H1 (cell line): ENCODE data around the gene CUL9. TPM values are rescaled to one million over a fixed set of nuclear protein-coding genes. Genes with fewer than 3 reads are reported as not detected.

Experiments used
- CTCF ChIA-PET: fragments of 300-600 bp; sonication (Branson Sonifier 250); formaldehyde crosslinking; loops from one replicate; lab custom pipeline; 2021; ENCODE audit not compliant: partially characterized antibody; lab: Charles Lee
- POLR2A ChIA-PET: fragments of 300-600 bp; sonication (Branson Sonifier 250); formaldehyde crosslinking; loops from one replicate; lab custom pipeline; 2021; ENCODE audit warnings: inconsistent platforms; ENCODE audit not compliant: partially characterized antibody; lab: Charles Lee
- DNase-seq, 2 experiments: peaks; one replicate each; pipeline versions ENCODE4 v3.0.0 to v3.0.0-alpha.2; 2010 to 2022; ENCODE audit warnings: low spot score in 2 of 2, low read depth in 1 of 2, mixed read lengths in 1 of 2
- FAIRE-seq: peaks from 2 replicates; lab custom pipeline; 2011; peaks lifted over from hg19 to GRCh38; lab: Jason Lieb, UNC
- H2AFZ ChIP-seq: 2 replicates; pipeline ENCODE4 v1.8.1; 2012; ENCODE audit warnings: low read length, inconsistent platforms
- H2AK5ac ChIP-seq: 2 replicates; pipeline ENCODE4 v1.6.1; 2013; ENCODE audit warnings: low read depth, low read length
- H2BK120ac ChIP-seq: replicated peaks from 2 replicates; pipeline ENCODE3; 2013; ENCODE audit warnings: low read depth, low read length, inconsistent platforms
- H2BK12ac ChIP-seq: 2 replicates; pipeline ENCODE4 v1.6.1; 2013; ENCODE audit warnings: low read depth, low read length
- H2BK15ac ChIP-seq: 2 replicates; pipeline ENCODE4 v1.6.1; 2013; ENCODE audit warnings: low read length
- H2BK20ac ChIP-seq: 2 replicates; pipeline ENCODE4 v1.6.1; 2013; ENCODE audit warnings: low read length
- H2BK5ac ChIP-seq: 2 replicates; pipeline ENCODE4 v1.6.1; 2013; ENCODE audit warnings: low read depth, low read length
- H3K14ac ChIP-seq: 2 replicates; pipeline ENCODE4 v1.6.1; 2013; ENCODE audit warnings: inconsistent platforms; ENCODE audit not compliant: insufficient read length
- H3K18ac ChIP-seq: 2 replicates; pipeline ENCODE4 v1.6.1; 2013; ENCODE audit warnings: low read length; ENCODE audit errors: extremely low read depth
- H3K23ac ChIP-seq: 2 replicates; pipeline ENCODE4 v1.6.1; 2013; ENCODE audit warnings: inconsistent platforms; ENCODE audit not compliant: insufficient read length
- H3K23me2 ChIP-seq: 2 replicates; pipeline ENCODE4 v1.6.1; 2013; ENCODE audit warnings: low read depth, low read length
- H3K27ac ChIP-seq: 2 replicates; pipeline ENCODE4 v1.6.1; 2011; ENCODE audit warnings: low read depth, low read length, inconsistent platforms
- H3K27me3 ChIP-seq, 4 experiments: replicated peaks in 1 of 4; 1 replicate in 1 of 4; 2 replicates in 3 of 4; pipeline versions ENCODE4 v1.6.1 to v1.8.1; 2011 to 2013; ENCODE audit warnings: low read length in 3 of 4, mild to moderate bottlenecking in 3 of 4, inconsistent platforms in 2 of 4, mixed read lengths in 2 of 4, moderate library complexity in 1 of 4; ENCODE audit not compliant: control insufficient read depth in 3 of 4, insufficient read depth in 3 of 4; ENCODE audit errors: extremely low read depth in 1 of 4
- H3K36me3 ChIP-seq, 4 experiments: 2 replicates each; pipeline versions ENCODE4 v1.6.1 to v1.8.1; 2011 to 2013; ENCODE audit warnings: mild to moderate bottlenecking in 4 of 4, low read length in 3 of 4, moderate library complexity in 2 of 4, control low read depth in 1 of 4, inconsistent platforms in 1 of 4; ENCODE audit not compliant: insufficient read depth in 4 of 4, control insufficient read depth in 2 of 4
- H3K4ac ChIP-seq: replicated peaks from 2 replicates; pipeline ENCODE3; 2013; ENCODE audit warnings: low read length, low read depth, mixed read lengths, inconsistent platforms; ENCODE audit not compliant: insufficient read length
- H3K4me1 ChIP-seq, 4 experiments: replicated peaks in 1 of 4; 1 replicate in 1 of 4; 2 replicates in 3 of 4; pipeline versions ENCODE4 v1.6.1 to v1.8.1; 2011 to 2013; ENCODE audit warnings: low read length in 3 of 4, inconsistent platforms in 2 of 4, mixed read lengths in 1 of 4; ENCODE audit not compliant: insufficient read depth in 4 of 4, control insufficient read depth in 3 of 4
- H3K4me2 ChIP-seq, 2 experiments: 2 replicates each; pipeline versions ENCODE4 v1.6.1 to v1.8.1; 2011 to 2013; ENCODE audit warnings: low read depth in 2 of 2, low read length in 2 of 2, control low read depth in 1 of 2, inconsistent platforms in 1 of 2, mild to moderate bottlenecking in 1 of 2; ENCODE audit not compliant: insufficient read depth in 1 of 2
- H3K4me3 ChIP-seq, 4 experiments: fragments of 200-600, 300-600 bp in 1 of 4; sonication (generic), shearing (Covaris generic), sonication (Bioruptor Twin) in 1 of 4; 2 replicates each; pipeline versions ENCODE4 v1.5.1 to v1.8.1; 2011 to 2016; ENCODE audit warnings: low read length in 4 of 4, low read depth in 3 of 4, control low read depth in 2 of 4, inconsistent platforms in 2 of 4, mild to moderate bottlenecking in 2 of 4, mixed read lengths in 1 of 4, moderate library complexity in 1 of 4; ENCODE audit not compliant: insufficient read depth in 2 of 4; ENCODE audit errors: extremely low read depth in 1 of 4
- H3K56ac ChIP-seq: replicated peaks from 2 replicates; pipeline ENCODE3; 2013; ENCODE audit warnings: low read depth, mild to moderate bottlenecking, mixed read lengths, low read length, inconsistent platforms; ENCODE audit not compliant: insufficient read length
- H3K79me1 ChIP-seq: 2 replicates; pipeline ENCODE4 v1.6.1; 2013; ENCODE audit warnings: low read depth, low read length, control low read depth
- H3K79me2 ChIP-seq, 2 experiments: 2 replicates each; pipeline versions ENCODE4 v1.6.1 to v1.8.1; 2012 to 2013; ENCODE audit warnings: low read length in 2 of 2, mild to moderate bottlenecking in 2 of 2, inconsistent platforms in 1 of 2; ENCODE audit not compliant: insufficient read depth in 2 of 2, control insufficient read depth in 1 of 2
- H3K9ac ChIP-seq, 4 experiments: replicated peaks in 1 of 4; 1 replicate in 1 of 4; 2 replicates in 3 of 4; pipeline versions ENCODE4 v1.6.1 to v1.8.1; 2011 to 2013; ENCODE audit warnings: low read depth in 3 of 4, low read length in 3 of 4, control low read depth in 2 of 4, mild to moderate bottlenecking in 2 of 4, moderate library complexity in 2 of 4, inconsistent platforms in 1 of 4; ENCODE audit errors: extremely low read depth in 1 of 4
- H3K9me3 ChIP-seq, 2 experiments: 2 replicates each; pipeline versions ENCODE4 v1.6.1 to v1.8.1; 2012 to 2013; ENCODE audit warnings: mild to moderate bottlenecking in 2 of 2, moderate library complexity in 2 of 2, control low read depth in 1 of 2, inconsistent platforms in 1 of 2, low read depth in 1 of 2, low read length in 1 of 2, mixed read lengths in 1 of 2; ENCODE audit not compliant: insufficient read depth in 2 of 2
- H4K20me1 ChIP-seq, 2 experiments: replicated peaks in 1 of 2; 2 replicates each; pipeline versions ENCODE3 to v1.8.1; 2011 to 2013; ENCODE audit warnings: inconsistent platforms in 2 of 2, low read length in 2 of 2, mild to moderate bottlenecking in 1 of 2; ENCODE audit not compliant: insufficient read depth in 2 of 2, control insufficient read depth in 1 of 2
- H4K5ac ChIP-seq: 2 replicates; pipeline ENCODE4 v1.6.1; 2013; ENCODE audit warnings: low read length, low read depth, mixed read lengths, inconsistent platforms; ENCODE audit not compliant: insufficient read length
- H4K8ac ChIP-seq: 2 replicates; pipeline ENCODE4 v1.8.0; 2013; ENCODE audit warnings: mild to moderate bottlenecking, moderate library complexity, low read length, inconsistent platforms; ENCODE audit not compliant: insufficient read depth; ENCODE audit errors: extremely low read depth
- H4K91ac ChIP-seq: replicated peaks from 2 replicates; pipeline ENCODE3; 2013; ENCODE audit warnings: low read length, mixed read lengths, inconsistent platforms; ENCODE audit not compliant: insufficient read length
- CBX5 ChIP-seq: fragments of 300-800, 300-1000 bp; sonication (generic); IDR thresholded peaks from 2 replicates; pipeline ENCODE4 v1.7.1; 2016; ENCODE audit warnings: antibody characterized with exemption, low read length, low read depth
- CREB1 ChIP-seq: IDR thresholded peaks from 2 replicates; pipeline ENCODE4 v1.6.1; 2012; ENCODE audit warnings: inconsistent platforms
- JUN ChIP-seq: IDR thresholded peaks from 2 replicates; pipeline ENCODE4 v1.6.1; 2011; ENCODE audit warnings: low read depth, mild to moderate bottlenecking, improper control_type of control experiment, low read length
- JUND ChIP-seq: IDR thresholded peaks from 2 replicates; pipeline ENCODE4 v1.6.1; 2011; ENCODE audit warnings: mild to moderate bottlenecking, improper control_type of control experiment, low read length
- POLR2AphosphoS5 ChIP-seq: IDR thresholded peaks from 2 replicates; pipeline ENCODE4 v1.6.1; 2011; ENCODE audit warnings: low read depth, low read length
- WGBS, 2 experiments: shearing (Covaris generic) in 1 of 2; methylation state at CpG; one replicate each; pipeline versions ENCODE4 v1.1.6 to v1.1.7; 2013 to 2015; ENCODE audit warnings: low lambda C conversion rate in 2 of 2, mixed read lengths in 2 of 2, inconsistent platforms in 1 of 2, low coverage in 1 of 2, missing lambda C conversion rate in 1 of 2; ENCODE audit not compliant: insufficient replicate concordance in 2 of 2, insufficient coverage in 1 of 2, insufficient read length in 1 of 2; ENCODE audit errors: extremely low coverage in 1 of 2, missing lambda C conversion rate in 1 of 2; 5-methylcytosine and 5-hydroxymethylcytosine counted together
- polyA plus RNA-seq, 7 experiments: library from polyadenylated mRNA; depleted of rRNA in 3 of 7; stranded (reverse) in 5 of 7; unstranded in 2 of 7; fragments of >200 nt in 5 of 7; fragments of 200-250 nt in 2 of 7; gene quantifications; 1 replicate in 5 of 7; 2 replicates in 1 of 7; 4 replicates in 1 of 7; pipeline versions ENCODE4 v1.2.1 to v1.2.3, GENCODE V29; 2011 to 2013; ENCODE audit warnings: missing spikeins in 2 of 7, mixed read lengths in 2 of 7
- total RNA-seq: library from RNA; stranded (reverse); fragmentation: NEBNext Ultra II Directional; extraction: Animal tissue kit (Norgen Biotek cat#: 25700); gene quantifications from 2 replicates; pipeline ENCODE4 v1.2.1, GENCODE V29; 2021
- TF ChIP-seq, protein P1 (sequence below), 3 experiments: IDR thresholded peaks; 1 replicate in 2 of 3; 2 replicates in 1 of 3; pipeline versions ENCODE4 v1.5.1 to v1.6.1; 2011; ENCODE audit warnings: low read length in 3 of 3, mild to moderate bottlenecking in 3 of 3, inconsistent platforms in 2 of 3, low read depth in 1 of 3, moderate library complexity in 1 of 3; ENCODE audit not compliant: insufficient read depth in 1 of 3; ENCODE audit errors: control extremely low read depth in 1 of 3
- TF ChIP-seq, protein P2 (sequence below): IDR thresholded peaks from 2 replicates; pipeline ENCODE4 v1.6.1; 2012; ENCODE audit warnings: inconsistent platforms

CUL9 gene
- total and polyA plus RNA-seq, 2 of the 8 experiments (the other 6 are each of a cell fraction or from before 2014, with no cell fraction given), result 7.7 to 9.8 TPM

DNA sequence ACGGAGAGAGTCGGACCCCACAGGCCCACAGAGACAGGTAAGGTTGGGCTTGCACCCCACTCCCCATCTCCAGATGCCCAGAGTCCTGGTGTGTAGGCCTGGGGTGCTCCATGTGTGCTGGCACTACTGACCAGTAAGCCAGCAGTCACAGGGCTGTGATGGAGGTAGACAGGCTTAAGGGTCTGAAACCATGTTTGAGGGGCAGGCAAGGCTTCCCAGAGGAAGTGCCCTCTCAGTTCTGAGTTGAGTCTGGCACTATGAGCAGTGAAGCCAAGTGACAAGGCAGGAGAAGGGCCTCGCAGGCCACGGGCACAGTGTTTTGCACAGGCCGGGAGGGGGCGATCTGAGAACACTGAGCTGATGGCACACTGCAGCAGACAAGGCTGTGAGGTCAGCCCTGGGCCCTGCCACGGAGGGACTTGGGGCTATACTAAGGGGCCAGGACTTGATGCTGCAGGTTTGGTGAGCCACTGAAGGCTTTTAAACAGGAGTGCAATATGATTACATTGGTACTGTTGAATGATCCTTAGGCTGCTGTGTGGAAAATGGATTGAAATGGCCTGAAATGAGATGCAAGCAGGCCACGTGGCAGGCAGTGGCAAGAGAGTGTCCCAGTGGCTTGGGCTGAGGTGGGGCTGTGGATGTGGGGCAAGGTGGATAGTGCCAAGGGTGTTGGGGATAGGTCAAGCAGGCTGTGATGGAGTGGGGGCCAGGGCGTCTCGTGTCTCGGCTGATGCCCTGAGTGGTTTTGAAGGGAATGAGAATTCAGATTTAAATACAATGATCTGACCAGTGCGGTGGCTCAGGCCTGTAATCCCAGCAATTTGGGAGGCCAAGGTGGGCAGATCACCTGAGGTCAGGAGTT is 81.5 kb downstream of the CUL9 start:
- WGBS, 2 experiments, result 65% methylated on average over 12 of the region's 12 CpGs; no CpG with 5 or more reads in 1 of the 2 experiments
- POLR2A ChIA-PET, result interaction anchor here (0.9 kb wide), 1 partner anchor 86 kb away, joined by 3 read pairs; no protein-coding TSS in a partner anchor
- TF ChIP-seq JUND (peak; percentile 46; the same call in 1 of the 2 replicates), JUN (0 out of 2 replicates have a peak, but pooled peaks have one; percentile 29), POLR2AphosphoS5 (no peak), CBX5 (no peak), CREB1 (peak; percentile 53)
- TF ChIP-seq, protein P1, sequence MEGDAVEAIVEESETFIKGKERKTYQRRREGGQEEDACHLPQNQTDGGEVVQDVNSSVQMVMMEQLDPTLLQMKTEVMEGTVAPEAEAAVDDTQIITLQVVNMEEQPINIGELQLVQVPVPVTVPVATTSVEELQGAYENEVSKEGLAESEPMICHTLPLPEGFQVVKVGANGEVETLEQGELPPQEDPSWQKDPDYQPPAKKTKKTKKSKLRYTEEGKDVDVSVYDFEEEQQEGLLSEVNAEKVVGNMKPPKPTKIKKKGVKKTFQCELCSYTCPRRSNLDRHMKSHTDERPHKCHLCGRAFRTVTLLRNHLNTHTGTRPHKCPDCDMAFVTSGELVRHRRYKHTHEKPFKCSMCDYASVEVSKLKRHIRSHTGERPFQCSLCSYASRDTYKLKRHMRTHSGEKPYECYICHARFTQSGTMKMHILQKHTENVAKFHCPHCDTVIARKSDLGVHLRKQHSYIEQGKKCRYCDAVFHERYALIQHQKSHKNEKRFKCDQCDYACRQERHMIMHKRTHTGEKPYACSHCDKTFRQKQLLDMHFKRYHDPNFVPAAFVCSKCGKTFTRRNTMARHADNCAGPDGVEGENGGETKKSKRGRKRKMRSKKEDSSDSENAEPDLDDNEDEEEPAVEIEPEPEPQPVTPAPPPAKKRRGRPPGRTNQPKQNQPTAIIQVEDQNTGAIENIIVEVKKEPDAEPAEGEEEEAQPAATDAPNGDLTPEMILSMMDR (IDR thresholded peaks at IDR 0.05; ENCODE audit: control extremely low read depth in 1 of 3, insufficient read depth in 1 of 3, low read depth in 1 of 3, low read length in 3 of 3), result peak in 2 of 3 experiments; percentile 91 to 98; a peak in 3 of 4 replicates
- TF ChIP-seq, protein P2, sequence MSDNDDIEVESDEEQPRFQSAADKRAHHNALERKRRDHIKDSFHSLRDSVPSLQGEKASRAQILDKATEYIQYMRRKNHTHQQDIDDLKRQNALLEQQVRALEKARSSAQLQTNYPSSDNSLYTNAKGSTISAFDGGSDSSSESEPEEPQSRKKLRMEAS, result 0 out of 2 replicates have a peak, but pooled peaks have one; percentile 32

More for the DNA sequence above, 81.5 kb downstream of the CUL9 start:
- Histone ChIP-seq H2BK15ac (0 out of 2 replicates have a peak overlapping the region, but pooled peaks have one; percentile 92), H2BK12ac (peak overlapping the region; percentile 43; the same call in 1 of the 2 replicates), H3K23me2 (no peaks in the 10 kb centered on the region), H4K20me1 (peaks cover 0 to 2% of the 10 kb centered on the region in 2 experiments), H3K79me1 (no peaks in the 10 kb centered on the region), H3K4me1 (peaks cover 0 to 15% (median 5%) of the 10 kb centered on the region in 4 experiments; a peak in 6 of 7 replicates), H3K36me3 (no peaks in the 10 kb centered on the region), H3K27me3 (peaks cover 2 to 9% (median 7%) of the 10 kb centered on the region in 4 experiments), H3K4me3 (no peak overlapping the region), H2AK5ac (no peak overlapping the region), H3K4ac (no peak overlapping the region), H3K9ac (no peak overlapping the region), H3K4me2 (no peak overlapping the region), H3K27ac (no peak overlapping the region), H4K5ac (no peak overlapping the region), H2BK120ac (no peak overlapping the region), H3K79me2 (no peaks in the 10 kb centered on the region), H3K56ac (no peak overlapping the region), H2AFZ (no peak overlapping the region), H3K9me3 (no peaks in the 10 kb centered on the region), H3K14ac (no peak overlapping the region), H4K91ac (no peak overlapping the region), H4K8ac (no peak overlapping the region; the same call in 1 of the 2 replicates), H3K23ac (no peak overlapping the region), H2BK5ac (0 out of 2 replicates have a peak overlapping the region, but pooled peaks have one; percentile 9), H2BK20ac (no peak overlapping the region; the same call in 1 of the 2 replicates), H3K18ac (no peak overlapping the region)
- CTCF ChIA-PET, result interaction anchor here (0.6 to 9.4 kb wide), 29 partner anchors 8 to 243 kb away, joined by 3 to 78 read pairs (median 6); partner anchors contain the start of genes CRIP3, DLK2 and DNPH1
- FAIRE-seq, result no peak
- DNase-seq, result peak; percentile 49 to 90
